ENCODE measurements around the gene PCBP3.
A peak's percentile ranks its signal among the peaks of the same experiment; 100 is the strongest.

The PCBP3 gene

DNA sequence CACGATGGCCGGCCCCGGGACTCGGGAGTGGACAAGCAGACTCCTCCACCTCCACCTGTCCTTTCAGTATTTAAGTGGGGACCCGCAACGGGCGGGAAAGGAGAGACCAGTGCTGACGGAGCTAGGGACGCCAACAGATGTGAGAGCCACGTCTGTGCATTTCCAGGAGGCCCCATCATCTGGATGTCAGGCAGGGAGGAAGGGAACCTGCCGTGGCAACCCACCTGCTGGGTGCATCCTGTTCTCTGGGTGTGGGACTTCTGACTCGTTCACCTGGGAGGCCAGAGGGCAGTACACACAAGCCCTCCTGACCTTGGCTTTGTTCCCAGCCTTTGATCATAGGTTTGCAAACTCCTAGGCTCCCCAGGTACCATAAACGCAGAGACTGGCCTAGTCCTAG lies 5.6 kb upstream of the PCBP3 start:
- TF ChIP-seq, protein P1, sequence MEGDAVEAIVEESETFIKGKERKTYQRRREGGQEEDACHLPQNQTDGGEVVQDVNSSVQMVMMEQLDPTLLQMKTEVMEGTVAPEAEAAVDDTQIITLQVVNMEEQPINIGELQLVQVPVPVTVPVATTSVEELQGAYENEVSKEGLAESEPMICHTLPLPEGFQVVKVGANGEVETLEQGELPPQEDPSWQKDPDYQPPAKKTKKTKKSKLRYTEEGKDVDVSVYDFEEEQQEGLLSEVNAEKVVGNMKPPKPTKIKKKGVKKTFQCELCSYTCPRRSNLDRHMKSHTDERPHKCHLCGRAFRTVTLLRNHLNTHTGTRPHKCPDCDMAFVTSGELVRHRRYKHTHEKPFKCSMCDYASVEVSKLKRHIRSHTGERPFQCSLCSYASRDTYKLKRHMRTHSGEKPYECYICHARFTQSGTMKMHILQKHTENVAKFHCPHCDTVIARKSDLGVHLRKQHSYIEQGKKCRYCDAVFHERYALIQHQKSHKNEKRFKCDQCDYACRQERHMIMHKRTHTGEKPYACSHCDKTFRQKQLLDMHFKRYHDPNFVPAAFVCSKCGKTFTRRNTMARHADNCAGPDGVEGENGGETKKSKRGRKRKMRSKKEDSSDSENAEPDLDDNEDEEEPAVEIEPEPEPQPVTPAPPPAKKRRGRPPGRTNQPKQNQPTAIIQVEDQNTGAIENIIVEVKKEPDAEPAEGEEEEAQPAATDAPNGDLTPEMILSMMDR (IDR thresholded peaks at IDR 0.05; ENCODE audit: low read depth, low read length), result no peak
- H3K4me3 ChIP-seq (replicated peaks in 1 of 2; ENCODE audit: low read depth in 2 of 2, low read length in 2 of 2), result no peak overlapping the region

GRCh38 chr21:45638707-45639106 lies 4.8 kb upstream of the PCBP3 start:
- H3K4me3 ChIP-seq (replicated peaks in 1 of 2; ENCODE audit: low read depth in 2 of 2, low read length in 2 of 2), result no peak overlapping the region
- TF ChIP-seq, protein P1 (IDR thresholded peaks at IDR 0.05; ENCODE audit: low read depth, low read length), result no peak
- DNase-seq (ENCODE audit: low read depth in 2 of 2), result no peak

More for the DNA sequence above, 5.6 kb upstream of the PCBP3 start:
- no peak for DNase-seq (ENCODE audit: low read depth in 2 of 2)

DNA sequence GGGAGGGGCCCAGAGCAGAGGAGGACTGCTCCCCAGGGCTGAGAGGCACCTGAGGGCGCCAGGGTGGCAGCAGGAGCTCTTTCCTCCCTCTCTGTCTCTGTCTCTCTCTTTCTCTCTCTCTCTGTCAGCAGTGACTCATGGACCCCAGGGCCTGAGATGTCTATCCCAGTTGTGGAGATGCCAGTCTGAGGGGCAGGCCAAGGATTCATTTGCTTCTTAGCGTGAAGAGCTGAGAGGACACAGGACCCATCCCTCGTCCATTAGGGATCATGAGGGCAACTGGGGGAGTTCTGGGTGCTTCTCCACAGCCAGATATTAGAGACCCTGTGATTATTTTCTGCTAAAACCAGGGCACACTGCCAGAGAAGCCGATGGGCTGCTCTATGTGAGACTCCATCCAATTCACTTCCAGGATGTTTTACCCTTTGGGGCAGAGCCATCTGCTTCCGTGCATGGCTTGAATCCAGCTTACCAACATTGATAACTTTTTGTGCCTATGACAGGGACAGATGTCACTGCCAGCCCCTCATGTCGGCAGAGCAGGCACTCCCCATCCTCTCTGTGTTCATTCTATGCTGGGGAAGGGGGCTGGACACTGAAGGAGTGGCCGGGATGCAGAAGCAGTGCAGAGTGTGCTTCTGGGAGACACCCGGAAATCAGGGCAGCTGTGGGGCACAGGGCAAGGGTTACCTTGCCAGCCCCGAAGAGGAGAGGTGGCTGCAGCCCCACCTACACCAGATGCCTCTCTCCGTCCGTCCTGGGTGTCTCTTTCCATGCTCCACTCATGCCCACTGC lies 4.1 kb upstream of the PCBP3 start:
- no peak overlapping the region for H3K4me3 ChIP-seq (replicated peaks in 1 of 2; ENCODE audit: low read depth in 2 of 2, low read length in 2 of 2)
- TF ChIP-seq, protein P1 (IDR thresholded peaks at IDR 0.05; ENCODE audit: low read depth, low read length), result no peak
- peak in 1 of 2 donors; percentile 38 for DNase-seq (ENCODE audit: low read depth in 2 of 2)

GRCh38 chr21:45640001-45640887 lies 3.3 kb upstream of the PCBP3 start:
- no peak for DNase-seq (ENCODE audit: low read depth in 2 of 2)
- no peak overlapping the region for H3K4me3 ChIP-seq (replicated peaks in 1 of 2; ENCODE audit: low read depth in 2 of 2, low read length in 2 of 2)
- TF ChIP-seq, protein P1 (IDR thresholded peaks at IDR 0.05; ENCODE audit: low read depth, low read length), result no peak

DNA sequence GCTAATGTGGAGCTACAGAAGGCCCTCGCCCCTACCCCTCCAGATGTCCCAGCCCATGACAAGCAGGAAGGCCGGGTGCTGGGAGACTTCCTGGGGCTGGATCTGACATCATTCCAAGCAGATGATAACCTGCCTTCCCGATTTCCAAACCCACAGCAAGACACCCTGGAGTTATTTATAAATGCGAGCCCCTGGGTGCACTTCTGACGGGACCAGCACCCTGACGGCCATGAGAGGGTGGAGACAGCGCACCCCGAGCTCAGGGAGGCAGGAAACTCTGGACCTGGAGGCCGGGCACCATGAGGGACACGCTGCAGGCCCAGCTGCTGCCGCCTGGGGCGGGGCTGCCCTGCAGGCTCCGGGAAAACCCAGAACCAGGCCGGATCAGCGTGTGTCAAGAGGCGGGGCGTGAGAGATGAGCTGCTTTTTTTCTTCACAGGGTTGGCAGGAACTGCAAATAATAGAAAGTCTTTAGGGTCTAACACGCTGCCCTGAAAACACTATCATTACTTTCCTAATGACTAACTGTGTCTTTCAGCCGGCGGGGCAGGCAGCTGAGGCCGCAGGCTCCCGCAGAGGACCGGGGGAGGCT lies 2.5 kb upstream of the PCBP3 start:
- H3K4me3 ChIP-seq (replicated peaks in 1 of 2; ENCODE audit: low read depth in 2 of 2, low read length in 2 of 2), result no peak overlapping the region
- TF ChIP-seq, protein P1 (IDR thresholded peaks at IDR 0.05; ENCODE audit: low read depth, low read length), result peak; percentile 51
- DNase-seq (ENCODE audit: low read depth in 2 of 2), result peak; percentile 79 to 82

GRCh38 chr21:45641480-45642035 lies 2.0 kb upstream of the PCBP3 start:
- TF ChIP-seq, protein P1 (IDR thresholded peaks at IDR 0.05; ENCODE audit: low read depth, low read length), result no peak
- DNase-seq (ENCODE audit: low read depth in 2 of 2), result no peak

More at GRCh38 chr21:45641480-45642035, 2.0 kb upstream of the PCBP3 start:
- H3K4me3 ChIP-seq (replicated peaks in 1 of 2; ENCODE audit: low read depth in 2 of 2, low read length in 2 of 2), result no peak overlapping the region

Data from cardiac fibroblast (primary cell).